Fibroblast of the aortic adventitia (primary cell): Measurements from ENCODE around the gene PHTF2. TPM values are rescaled to one million over a fixed set of nuclear protein-coding genes. Genes with fewer than 3 reads are reported as not detected.
A peak's percentile ranks its signal among the peaks of the same experiment; 100 is the strongest.

Experiments
- DNase-seq: peaks from one replicate; pipeline ENCODE4 v3.0.0-alpha.2; 2010; ENCODE audit warnings: low read depth
- H3K4me3 ChIP-seq: 2 replicates; pipeline ENCODE4 v1.5.1; 2011; ENCODE audit warnings: low read depth, mild to moderate bottlenecking, control low read depth, low read length, moderate library complexity
- CTCF ChIP-seq: IDR thresholded peaks from 2 replicates; pipeline ENCODE4 v1.5.1; 2011; ENCODE audit warnings: mild to moderate bottlenecking, low read length, control low read depth, inconsistent platforms; ENCODE audit not compliant: insufficient read depth
- total RNA-seq: library from RNA; depleted of rRNA; stranded (reverse); fragments of >200 nt; gene quantifications from 2 replicates; pipeline ENCODE4 v1.2.3, GENCODE V29; 2012; ENCODE audit warnings: low replicate concordance

Gene PHTF2
- total RNA-seq, 1 donor, result 47.5 TPM

GRCh38 chr7:77811516-77812289 is 13.1 kb downstream of the PHTF2 start:
- no peak for TF ChIP-seq CTCF
- H3K4me3 ChIP-seq, result no peak overlapping the region
- peak; percentile 32 for DNase-seq

- peak; percentile 79 for DNase-seq
- no peak overlapping the region for H3K4me3 ChIP-seq
- TF ChIP-seq CTCF, result no peak
These were observed 13.7 kb downstream of the PHTF2 start for GRCh38 chr7:77812290-77812685.

GRCh38 chr7:77813180-77813579 is 14.6 kb downstream of the PHTF2 start:
- no peak overlapping the region for H3K4me3 ChIP-seq
- no peak for TF ChIP-seq CTCF
- DNase-seq, result no peak

- TF ChIP-seq CTCF, result no peak
- H3K4me3 ChIP-seq, result no peak overlapping the region
- DNase-seq, result no peak
These were observed 20.4 kb downstream of the PHTF2 start for GRCh38 chr7:77819021-77819420.

- no peak overlapping the region for H3K4me3 ChIP-seq
- DNase-seq, result no peak
- no peak for TF ChIP-seq CTCF
These were observed 22.4 kb downstream of the PHTF2 start for GRCh38 chr7:77820967-77821366.

GRCh38 chr7:77822269-77822668 is 23.7 kb downstream of the PHTF2 start:
- no peak overlapping the region for H3K4me3 ChIP-seq
- TF ChIP-seq CTCF, result no peak
- DNase-seq, result no peak

GRCh38 chr7:77823787-77824186 is 25.2 kb downstream of the PHTF2 start:
- peak; percentile 23 for DNase-seq
- H3K4me3 ChIP-seq, result no peak overlapping the region
- TF ChIP-seq CTCF, result no peak
